ENCODE data around the gene C17orf114.

C17orf114 gene

DNA sequence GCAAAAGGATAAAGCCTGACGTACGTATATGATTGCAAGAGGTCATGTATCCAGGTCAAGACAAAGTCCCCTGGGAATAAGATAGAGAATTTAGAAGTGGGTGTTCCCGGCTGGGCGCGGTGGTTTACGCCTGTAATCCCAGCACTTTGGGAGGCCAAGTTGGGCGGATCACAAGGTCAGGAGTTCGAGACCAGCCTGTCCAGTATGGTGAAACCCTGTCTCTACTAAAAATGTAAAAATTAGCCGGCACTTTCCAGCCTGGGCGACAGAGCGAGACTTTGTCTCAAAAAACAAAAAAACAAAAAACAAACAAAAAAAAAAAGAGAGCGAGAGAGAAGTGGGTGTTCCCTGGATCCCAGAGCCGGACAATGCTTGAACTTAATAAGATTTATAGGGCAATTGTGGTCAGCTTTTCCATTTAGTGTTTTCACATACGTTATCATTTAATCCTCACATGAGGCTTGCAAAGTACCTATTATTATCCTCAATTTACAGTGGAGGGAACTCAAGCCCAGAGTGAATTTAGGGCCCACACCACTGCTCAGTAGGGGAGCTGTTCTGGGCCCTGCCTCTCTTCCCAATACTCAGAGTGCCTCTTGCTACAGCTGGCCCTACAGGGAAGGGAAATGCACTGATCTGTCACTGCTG lies 13.8 kb downstream of the C17orf114 start:
- no peak for DNase-seq (ENCODE audit: low spot score)

GRCh38 chr17:4786516-4786915 lies 15.6 kb downstream of the C17orf114 start:
- DNase-seq (ENCODE audit: low spot score) = no peak

DNA sequence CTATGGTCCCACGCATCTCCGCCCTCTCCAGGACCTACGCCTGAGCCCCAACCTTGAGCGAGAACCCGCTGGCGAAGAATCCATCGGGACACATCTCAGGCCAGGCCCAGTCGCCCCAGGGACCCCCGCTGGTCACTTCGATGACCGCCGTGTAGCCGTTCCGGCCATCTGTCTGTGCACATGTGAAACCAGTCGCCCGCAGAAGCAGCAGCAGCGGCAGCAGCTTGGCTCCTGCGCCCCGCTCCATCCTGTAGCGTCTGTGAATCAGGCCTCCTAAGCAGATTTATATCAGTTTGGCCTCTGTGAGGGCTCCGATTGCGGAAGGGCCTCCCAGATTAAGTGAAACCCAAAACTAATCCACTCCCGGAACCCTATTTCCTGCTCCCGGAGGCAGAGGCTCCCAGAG lies 16.0 kb downstream of the C17orf114 start, which contains the start of gene VMO1:
Gene VMO1 (minus strand): TSS at position 259 of the 406 bp plus-strand sequence. CDS start 12 bp downstream, at position 247.
- no peak for DNase-seq (ENCODE audit: low spot score)

DNA sequence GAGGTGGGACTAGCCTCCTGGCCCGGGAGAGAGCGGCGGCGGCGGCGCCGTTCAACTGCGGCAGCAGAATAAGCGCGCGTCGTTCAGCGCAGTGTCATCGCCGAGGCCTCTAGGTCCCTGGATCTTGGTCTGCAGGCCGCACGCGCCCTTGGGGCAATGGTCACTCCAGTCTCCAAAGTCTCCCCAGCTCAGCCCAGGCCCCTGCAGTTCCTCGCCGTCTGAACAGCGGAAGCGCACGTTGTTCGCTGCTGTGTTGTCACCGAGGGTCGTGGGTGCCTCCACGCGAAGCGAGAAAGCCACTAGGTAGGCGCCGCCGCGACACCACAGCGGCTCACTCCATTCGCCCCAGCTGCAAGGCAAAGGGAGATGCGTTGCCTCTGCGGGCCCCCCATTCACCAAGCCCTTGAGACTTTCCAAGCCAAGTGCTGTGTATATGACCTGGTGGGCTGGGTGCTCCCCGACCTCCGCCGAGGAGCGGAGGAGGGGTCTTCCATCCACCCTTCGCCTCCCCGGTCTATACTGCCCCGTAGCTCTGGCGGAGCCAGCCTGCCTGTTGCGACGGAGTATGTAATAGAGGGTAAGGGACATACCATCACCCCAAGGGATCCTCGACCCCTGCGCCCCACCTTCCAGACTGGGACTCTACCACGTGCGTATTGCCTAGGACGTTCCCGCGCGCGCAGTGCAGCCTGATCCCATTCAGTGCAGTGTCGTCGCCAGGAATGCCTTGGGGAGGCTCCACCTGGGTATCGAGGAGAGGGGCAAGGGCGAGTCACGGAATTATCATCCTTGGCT lies 16.6 kb downstream of the C17orf114 start:
- no peak for DNase-seq (ENCODE audit: low spot score)

GRCh38 chr17:4782652-4783051 lies 19.5 kb downstream of the C17orf114 start:
- DNase-seq (ENCODE audit: low spot score) = no peak

DNA sequence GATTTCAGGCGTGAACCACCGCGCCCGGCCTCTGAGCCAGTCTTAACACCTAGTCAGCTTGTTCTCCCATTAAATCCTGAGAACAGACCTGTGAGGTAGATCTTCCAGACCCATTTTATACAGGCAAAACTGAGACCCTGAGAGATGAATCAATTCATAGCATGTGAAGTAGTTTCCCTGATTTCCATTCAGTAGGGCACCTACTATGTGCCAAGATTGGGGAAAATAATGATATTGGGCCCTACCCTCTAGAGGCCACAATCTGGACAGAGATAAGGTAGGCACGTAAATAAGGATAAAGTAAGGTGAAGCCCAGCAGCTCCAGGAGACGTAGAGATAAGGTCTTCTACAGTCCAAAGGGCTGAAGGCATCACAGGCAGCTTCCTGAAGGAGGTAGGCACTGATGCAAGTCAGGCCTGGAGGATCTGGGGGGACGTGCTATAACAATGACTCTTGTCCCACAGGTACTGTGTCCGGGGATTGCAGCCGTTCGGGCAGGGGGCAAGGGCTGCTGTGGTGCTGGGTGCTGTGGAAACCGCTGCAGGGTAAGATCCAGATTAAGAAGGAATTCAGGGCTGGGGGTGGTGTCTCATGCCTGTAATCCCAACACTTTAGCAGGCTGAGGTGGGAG lies 21.7 kb downstream of the C17orf114 start:
- no peak for DNase-seq (ENCODE audit: low spot score)

DNA sequence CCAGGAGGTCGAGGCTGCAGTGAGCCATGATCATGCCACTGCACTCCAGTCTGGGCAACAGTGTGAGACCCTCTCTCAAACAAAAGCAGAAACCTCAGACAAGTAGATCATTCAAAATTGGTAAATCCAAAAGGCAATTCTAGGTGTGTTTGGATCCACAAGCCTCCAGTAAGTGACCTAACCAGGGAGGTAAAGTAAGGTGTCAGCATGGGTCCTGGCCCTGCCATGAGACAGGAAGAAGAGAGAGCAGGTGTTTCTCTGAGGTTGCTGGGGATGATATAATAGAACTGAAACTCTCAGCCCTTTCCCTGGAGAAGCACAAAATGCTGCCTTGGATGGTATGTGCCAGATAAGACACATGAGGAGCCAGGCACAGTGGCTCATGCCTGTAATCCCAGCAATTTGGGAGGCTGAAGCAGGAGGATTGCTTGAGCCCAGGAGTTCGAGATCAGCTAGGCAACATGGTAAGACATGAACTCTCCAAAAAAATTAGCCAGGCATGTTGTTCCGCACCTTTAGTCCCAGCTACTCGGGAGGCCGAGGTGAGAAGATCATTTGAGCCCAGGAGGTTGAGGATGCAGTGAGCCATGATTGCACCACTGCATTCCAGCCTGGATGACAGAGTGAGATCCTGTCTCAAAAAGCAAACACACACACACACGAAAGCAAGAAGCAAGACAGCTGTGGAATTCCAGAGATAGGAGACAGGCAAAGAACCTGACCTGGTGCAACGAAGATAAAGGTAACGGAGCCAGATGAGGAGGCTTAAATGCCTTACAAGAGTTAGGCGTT lies 24.0 kb downstream of the C17orf114 start:
- DNase-seq (ENCODE audit: low spot score) = peak; percentile 65

- no peak for DNase-seq (ENCODE audit: low spot score)
Observed at GRCh38 chr17:4772235-4772613, 29.9 kb downstream of the C17orf114 start.

GRCh38 chr17:4771519-4772234 lies 30.5 kb downstream of the C17orf114 start, which contains the start of gene TM4SF5:
TM4SF5 (plus strand) TSS chr17:4771886; CDS start chr17:4771923, 37 bp downstream.
- DNase-seq (ENCODE audit: low spot score) = peak; percentile 7

GRCh38 chr17:4769628-4770027 lies 32.5 kb downstream of the C17orf114 start:
- peak; percentile 36 for DNase-seq (ENCODE audit: low spot score)

GRCh38 chr17:4768298-4768697 lies 33.8 kb downstream of the C17orf114 start:
- DNase-seq (ENCODE audit: low spot score) = no peak

- no peak for DNase-seq (ENCODE audit: low spot score)
Observed at GRCh38 chr17:4766723-4767122, 35.4 kb downstream of the C17orf114 start.

GRCh38 chr17:4766201-4766600 lies 35.9 kb downstream of the C17orf114 start:
- DNase-seq (ENCODE audit: low spot score) = no peak

GRCh38 chr17:4764595-4764994 lies 37.5 kb downstream of the C17orf114 start:
- no peak for DNase-seq (ENCODE audit: low spot score)

GRCh38 chr17:4759776-4760236 lies 42.3 kb downstream of the C17orf114 start:
- no peak for DNase-seq (ENCODE audit: low spot score)

- DNase-seq (ENCODE audit: low spot score) = no peak
Observed at GRCh38 chr17:4753392-4753791, 48.7 kb downstream of the C17orf114 start.

DNA sequence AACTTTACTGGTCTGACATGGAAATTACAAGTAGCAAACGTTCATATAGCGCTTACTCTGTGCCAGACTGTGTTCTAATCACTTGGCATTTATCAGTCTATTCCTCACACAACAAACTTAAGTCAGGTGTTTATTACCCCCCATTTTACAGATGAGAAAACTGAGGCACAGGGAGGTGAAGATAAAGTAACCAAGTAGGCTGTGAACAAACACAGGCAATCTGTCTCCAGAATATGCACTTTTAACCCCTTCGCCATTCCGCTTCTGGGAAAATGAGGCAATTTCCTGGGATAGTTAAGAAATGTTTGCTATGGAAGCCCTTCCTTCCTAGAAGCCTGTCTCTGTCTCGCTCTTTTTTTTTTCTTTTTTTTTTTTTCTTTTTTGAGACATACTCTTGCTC lies 50.2 kb downstream of the C17orf114 start:
- no peak for DNase-seq (ENCODE audit: low spot score)

Measured in kidney tubule cell (primary cell).